ENCODE measurements around the gene CGB1.
A peak's percentile ranks its signal among the peaks of the same experiment; 100 is the strongest.

Gene CGB1

DNA sequence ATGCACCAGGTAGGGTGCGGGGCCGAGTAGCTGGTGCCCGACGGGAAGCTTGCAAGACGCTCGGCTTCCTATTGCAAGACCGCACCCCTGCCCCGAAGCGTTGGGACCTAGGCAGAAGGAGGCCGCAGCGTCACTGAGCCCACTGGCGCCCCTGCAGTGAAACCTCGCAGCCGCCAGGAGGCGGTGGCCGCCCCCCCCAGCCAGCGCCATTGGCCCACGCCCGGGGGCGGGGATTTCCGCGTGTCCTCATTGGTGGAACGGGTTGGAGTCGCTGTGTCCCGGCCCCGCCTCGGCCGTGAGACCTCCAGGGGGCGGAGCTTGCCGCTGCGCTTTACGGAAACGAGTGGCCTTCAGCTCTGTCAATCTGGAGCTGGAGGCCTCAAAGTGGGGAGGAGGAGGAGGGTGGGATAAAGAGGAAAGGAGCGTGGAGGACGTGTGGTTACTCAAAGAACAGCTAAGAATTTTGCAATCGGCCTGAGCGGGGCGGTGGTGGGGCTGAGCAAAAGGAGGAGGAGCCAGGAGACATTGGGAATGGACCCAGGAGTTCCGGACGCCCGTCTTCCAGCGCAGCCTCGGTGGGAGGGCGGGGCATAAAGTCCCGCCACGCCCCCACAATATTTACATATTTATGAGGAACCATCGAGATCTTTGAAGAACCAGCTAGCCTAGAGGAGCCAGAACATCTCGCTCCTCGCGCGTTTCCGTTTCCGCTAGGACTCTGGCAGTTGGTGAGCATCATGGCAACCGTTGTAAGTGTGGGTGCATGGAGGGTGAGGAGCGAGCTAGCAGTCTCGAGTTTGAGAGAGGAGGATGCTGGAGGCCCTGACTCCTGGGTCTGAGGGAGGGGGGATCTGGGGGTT, 43.3 kb downstream of the CGB1 start, which contains the start of the genes GYS1 and RUVBL2:
GYS1 (minus strand) TSS at position 135 of the 860 bp plus-strand sequence. CDS start 197 bp downstream, outside the sequence.
RUVBL2 (plus strand) TSS at position 713 of the 860 bp plus-strand sequence; CDS start at position 738, 25 bp downstream.
- DNase-seq, result peak; percentile 97

DNA sequence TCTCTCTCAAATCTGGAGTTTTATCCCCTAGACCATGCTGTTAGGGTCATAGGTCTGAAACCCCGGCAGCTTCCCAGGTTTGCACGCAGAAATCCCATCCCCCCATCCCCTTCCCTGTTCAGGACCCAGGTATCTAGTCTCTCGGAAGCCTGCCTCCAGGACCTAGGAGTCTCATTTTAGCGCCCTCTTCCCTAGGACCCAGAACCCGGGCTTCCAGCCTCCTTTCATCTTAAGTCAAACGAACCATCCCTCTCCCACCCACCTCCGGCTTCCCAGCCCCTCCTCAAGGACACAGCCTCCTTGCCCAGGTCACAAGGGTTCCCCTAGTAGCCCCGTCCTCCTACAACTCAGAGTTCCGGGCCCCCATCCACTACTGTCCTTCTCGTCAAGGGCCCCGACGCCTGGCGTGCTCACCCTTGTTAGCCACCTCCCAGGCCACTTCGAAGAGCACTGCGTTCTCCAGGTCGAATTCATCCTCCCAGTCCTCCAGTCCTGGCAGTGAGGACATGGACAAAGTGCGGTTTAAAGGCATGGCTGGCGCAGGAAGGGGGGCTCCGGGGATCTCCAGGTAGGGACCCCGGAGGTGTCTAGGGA, 44.0 kb downstream of the CGB1 start:
- no peak for DNase-seq

DNA sequence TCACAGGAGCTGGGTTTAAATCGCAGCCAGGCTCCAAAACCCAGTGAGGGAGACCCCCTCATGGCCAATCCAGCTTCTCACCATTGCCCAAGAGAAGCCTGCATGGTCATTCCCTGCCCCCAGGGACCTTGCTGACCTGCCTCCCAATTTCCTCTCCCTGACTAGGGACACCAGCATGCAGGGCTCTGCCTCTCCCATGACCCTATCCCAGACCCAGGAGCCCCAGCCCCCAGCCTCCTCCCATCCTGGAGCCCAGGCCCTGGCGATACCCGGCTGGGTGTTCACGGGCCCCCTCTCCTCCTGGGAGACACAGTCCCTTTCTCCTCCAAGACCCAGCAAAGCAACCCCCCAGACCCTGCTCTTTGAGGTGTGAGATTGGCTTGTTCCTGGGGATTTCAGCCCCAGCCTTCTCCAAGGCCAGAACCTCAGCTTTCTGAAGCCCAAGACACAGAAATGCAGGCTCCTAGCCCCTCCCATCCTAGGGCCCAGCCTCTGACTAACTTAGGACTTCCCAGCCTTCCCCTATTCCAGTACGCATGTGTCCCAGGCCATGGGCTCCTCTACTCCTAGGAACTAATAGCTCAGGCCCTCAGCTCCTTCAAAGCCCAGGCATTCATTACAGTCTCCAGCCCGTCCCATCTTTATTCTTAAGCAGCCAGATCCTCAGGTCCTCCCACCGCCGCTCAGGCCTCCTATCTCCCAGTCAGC, 44.7 kb downstream of the CGB1 start:
- no peak for DNase-seq

DNA sequence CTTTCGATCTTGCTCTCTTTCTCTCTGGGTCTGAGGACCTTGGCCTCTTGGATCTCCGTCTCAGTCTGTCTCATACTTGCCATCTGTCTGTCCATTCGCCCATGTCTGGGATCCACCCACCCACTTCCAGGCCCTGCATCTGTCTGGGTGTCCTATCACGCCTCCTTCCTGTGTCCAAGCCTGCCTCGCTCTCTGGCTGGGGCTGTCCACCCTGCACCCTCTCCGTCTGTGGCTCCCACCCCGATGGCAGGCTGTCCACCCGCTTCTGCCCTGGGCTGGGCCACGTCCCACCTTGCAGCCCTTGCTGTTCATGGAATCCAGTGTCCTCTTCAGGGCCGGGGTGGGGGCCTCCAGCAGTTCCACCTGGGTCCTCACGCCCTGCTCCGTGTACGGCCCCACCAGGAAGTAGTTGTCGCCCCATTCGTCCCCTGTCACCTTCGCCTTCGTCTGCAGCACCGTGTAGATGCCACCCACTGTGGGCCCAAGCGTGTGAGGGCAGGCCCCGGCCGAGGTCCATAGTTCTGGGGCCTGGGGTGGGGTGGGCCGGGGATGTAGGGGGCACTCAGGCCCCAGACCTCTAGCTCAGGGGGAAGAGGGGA, 45.6 kb downstream of the CGB1 start:
- DNase-seq, result no peak

DNA sequence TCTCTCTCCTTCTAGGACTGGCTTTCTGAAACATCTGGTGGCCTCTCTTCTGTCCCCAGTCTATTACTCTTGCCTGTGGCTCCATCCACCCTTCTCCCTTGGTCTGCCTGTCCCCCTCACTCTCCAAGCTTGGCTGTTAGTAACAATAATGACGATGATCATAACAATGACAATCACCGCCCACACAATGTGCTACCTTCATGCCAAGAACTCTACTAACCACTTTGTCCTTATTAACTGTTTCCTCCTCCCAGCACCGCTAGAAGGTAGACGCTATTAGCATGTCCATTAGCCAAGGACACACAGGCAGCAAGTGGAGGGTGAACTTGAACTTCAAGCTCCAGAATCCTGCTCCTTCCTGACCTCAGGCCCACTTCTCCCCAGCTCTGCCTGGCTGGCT, 46.3 kb downstream of the CGB1 start:
- DNase-seq, result no peak

DNA sequence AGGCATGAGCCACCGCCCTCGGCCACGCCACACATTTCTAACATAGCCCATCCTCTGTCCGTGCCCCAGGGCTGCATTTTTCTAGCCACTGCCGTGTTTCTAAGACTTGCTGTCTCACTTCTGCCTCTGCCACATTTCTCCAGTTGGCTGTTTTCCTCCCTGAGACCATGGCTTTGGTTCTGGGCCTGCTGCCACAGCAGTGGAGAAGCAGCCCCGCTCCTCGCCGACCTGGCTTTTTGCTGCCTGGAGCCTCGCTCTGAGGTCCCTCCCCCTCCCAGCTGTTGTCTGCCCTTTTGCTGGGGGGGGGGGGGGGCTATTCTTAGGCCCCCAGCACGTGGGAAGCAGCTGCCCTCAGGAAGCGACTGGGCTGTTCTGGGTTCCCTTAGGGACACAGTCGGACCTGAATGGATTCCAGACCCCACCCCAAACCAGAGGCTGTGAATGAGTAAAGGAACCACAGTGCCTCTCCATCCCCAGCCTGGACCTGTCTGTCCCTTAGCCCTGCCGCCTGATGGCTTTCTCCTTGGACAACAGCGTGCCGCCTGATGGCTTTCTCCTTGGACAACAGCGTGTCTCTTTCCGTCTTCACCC, 46.9 kb downstream of the CGB1 start:
- no peak for DNase-seq

DNA sequence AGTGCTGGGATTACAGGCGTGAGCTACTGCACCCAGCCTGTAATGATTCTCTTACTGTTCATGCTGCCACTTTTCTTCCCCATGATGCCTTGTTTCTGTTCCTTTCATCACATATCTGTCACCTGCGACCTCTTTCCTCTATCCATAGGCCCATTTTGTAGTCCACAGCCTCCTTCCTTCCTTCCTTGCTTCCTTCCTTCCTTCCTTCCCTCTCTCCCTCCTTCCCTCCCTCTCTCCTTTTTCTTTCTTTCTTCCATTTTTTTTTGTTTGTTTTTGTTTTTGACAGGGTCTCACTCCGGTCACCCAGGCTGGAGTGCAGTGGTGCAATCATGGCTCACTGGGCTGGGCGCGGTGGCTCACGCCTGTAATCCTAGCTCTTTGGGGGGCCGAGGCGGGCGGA, 47.8 kb downstream of the CGB1 start:
- no peak for DNase-seq

DNA sequence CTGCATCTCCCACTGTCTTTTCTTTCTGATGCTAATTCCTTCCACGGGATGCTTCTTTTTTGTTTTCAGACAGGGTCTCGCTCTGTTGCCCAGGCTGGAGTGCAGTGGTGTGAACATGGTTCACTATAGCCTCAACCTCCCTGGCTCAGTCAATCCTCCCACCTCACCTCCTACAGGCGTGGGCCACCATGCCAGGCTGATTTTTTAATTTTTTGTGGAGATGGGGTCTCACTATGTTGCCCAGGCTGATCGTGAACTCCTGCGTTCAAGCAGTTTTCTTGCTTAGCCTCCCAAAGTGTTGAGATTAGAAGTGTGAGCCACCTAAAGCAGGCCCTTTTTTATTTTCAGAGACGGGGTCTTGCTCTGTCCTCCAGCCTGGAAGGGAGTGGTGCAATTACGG, 48.4 kb downstream of the CGB1 start:
- DNase-seq, result no peak

DNA sequence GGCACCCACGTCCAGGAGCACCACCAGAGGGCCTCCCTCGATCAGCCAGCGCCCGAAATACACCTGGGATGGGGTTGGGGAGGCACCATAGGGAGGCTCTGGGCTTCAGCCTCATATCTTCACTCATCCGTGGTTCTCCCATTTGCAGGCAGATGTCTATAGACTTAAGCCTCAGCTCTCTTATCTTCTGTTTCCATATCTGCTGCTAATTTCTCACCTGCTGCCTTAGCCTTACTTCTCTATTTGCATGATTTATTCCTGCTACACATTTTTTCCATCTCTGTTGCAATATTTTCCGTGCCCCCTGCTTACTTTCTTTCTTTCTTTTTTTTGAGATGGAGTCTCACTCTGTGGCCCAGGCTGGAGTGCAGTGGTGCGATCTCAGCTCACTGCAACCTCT, 49.4 kb downstream of the CGB1 start:
- no peak for DNase-seq

DNA sequence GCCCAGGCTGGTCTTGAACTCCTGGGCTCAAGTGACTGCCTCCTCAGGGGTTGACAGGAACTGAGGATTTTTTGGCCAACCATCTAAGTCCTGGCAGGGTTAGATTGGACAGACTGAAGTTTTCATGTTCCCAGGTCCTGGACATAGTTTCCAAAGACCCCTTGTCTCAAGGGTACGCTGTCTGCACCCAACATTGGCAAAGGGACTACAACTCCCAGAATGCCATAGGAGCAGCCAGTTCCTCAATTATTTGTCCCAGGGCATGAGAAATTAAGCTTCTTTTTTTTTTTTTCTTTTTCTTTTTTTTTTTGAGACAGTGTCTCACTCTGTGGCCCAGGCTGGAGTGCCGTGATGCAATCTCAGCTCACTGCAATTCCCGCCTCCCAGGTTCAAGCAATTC, 50.5 kb downstream of the CGB1 start:
- DNase-seq, result no peak

DNA sequence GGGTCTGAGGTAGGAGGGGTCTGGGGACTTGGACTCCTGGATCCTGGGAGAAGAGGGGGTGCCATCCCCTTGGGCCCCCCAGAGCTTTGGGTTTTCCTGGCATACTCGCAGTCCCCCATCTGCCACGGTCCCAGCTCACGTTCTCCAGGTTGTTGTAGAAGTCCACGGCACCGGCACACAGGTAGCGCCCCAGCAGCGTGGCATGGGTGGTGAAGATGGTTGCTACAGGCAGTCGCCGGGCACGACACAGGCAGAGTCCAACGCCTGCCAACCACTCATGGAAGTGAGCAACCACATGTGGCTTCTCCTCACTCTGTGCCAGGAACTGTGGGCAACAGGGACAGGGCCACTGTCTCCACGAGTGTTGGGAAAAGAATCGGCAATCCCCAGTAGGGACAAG, 51.0 kb downstream of the CGB1 start:
- DNase-seq, result no peak
